SK-N-MC (cell line): ENCODE data around the gene TSNAXIP1.

ENCODE experiments used
- EZH2 ChIP-seq: fragments of 200-600 bp; sonication (generic); IDR thresholded peaks from one replicate; pipeline ENCODE4 v1.6.1; 2017; ENCODE audit warnings: antibody characterized with exemption
- FOXP2 ChIP-seq: optimal IDR thresholded peaks from 2 replicates; pipeline ENCODE3; 2011; ENCODE audit warnings: mild to moderate bottlenecking, moderate library complexity; ENCODE audit not compliant: insufficient read depth; ENCODE audit errors: extremely low read length, control extremely low read depth
- POLR2AphosphoS5 ChIP-seq: IDR thresholded peaks from 2 replicates; pipeline ENCODE4 v1.6.1; 2012; ENCODE audit warnings: mild to moderate bottlenecking, low read depth, low read length, borderline replicate concordance

DNA sequence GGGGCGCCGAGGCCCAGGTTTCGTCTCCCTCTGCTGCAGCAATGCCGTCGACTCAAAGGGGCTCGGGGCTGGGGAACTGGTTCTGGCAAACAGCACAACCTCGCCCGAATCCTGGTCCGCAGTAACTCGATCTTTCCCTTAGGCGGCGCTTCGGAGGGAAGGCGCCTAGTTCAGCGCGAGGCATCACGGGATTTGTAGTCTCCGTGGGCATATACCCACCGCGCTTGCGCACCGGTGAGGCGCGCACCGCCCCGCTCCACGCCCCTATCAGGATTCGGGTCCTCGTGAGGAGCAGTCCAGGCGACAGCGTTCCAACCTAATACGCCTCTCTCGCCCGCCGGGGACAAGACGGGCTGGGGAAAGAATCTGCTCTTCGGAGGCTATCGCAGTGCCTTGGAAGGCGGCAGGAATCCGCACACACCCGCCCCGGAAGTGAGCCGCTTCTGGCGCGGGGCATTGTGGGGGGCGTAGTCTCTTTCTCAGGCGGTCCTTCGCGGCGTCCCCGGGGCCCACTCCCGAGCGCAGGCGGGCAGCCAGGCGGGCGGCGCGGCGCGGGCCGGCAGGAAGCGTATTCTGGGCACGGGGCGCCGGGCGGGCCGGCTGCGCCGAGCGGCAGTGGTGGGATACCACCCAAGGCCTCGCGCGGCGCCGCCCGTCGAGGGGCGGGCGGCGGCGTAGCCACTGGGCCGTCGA lies 35.3 kb downstream of the TSNAXIP1 start, which contains the start of gene THAP11:
- peak; percentile 38; the same call in 1 of the 2 replicates for TF ChIP-seq POLR2AphosphoS5
- no peak for TF ChIP-seq EZH2
- TF ChIP-seq FOXP2: no peak
